ENCODE data around the gene DPPA4.

GRCh38 chr3:109364088-109364487 lies 26.7 kb upstream of the DPPA4 start:
- TF ChIP-seq POLR2A (IDR thresholded peaks at IDR 0.05; ENCODE audit: low read depth, low read length): no peak
- TF ChIP-seq POLR2AphosphoS5 (IDR thresholded peaks at IDR 0.05; ENCODE audit: low read depth, low read length): no peak
